Muscle of back (tissue), 11 donors: ENCODE results near the gene TRAF3. TPM values are rescaled to one million over a fixed set of nuclear protein-coding genes. Genes with fewer than 3 reads are reported as not detected.

Source experiments
- DNase-seq, 3 donors: peaks; one replicate each; pipeline versions ENCODE4 v3.0.0 to v3.0.0-alpha.2; 2013
- polyA plus RNA-seq, 10 donors: library from polyadenylated mRNA; unstranded; fragments of 120-200 nt; gene quantifications; one replicate each; pipeline ENCODE4 v1.2.1, GENCODE V29; 2013; ENCODE audit not compliant: insufficient read length in 10 of 10

Gene TRAF3
- polyA plus RNA-seq, 10 donors = 10.9 to 18.9 (median 12.5) TPM

DNA sequence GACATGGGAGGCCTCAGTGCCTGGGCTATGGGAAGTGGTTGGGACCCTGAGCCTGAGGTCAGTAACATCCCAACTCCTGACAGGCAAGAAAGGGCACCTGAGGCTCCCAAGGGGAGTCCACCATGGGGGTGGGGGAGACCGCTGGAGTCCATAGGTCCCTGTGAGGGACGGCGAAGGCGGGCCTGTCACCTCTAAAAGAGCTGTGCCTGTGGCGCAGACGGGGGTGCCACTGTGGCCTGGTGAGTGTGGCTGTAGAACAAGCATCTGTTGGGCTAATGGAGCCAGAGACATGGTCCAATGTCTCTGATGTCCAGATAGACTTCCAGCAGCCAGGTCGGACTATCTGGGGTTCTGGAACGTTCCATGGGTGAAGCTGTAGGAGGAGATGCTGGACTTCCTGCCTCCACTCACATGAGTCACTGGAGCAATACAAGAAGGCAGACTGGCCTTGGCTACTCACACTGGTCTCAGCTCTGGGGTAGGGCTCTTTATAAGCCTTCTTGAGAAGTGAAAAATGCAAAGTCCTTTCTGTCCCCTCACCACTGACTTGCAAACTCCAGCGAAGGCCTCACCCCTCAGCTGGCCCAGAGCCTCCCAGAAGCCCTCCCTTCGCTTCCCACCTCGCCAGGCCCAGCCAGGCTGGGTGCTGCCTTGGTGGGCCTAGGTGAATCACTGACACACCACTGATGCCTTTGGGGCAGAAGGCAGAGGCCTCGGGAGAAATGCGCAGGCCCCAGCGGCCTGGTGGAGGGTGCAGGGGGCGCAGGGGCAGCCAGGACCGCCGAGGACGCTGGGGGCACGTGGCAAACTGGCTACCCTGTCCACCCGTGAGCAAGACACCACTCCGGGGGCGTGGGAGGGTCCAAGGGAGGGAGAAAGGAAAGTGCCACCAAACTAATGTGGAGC, 1.1 kb upstream of the TRAF3 start:
- peak in 1 of 3 donors; percentile 49 for DNase-seq

DNA sequence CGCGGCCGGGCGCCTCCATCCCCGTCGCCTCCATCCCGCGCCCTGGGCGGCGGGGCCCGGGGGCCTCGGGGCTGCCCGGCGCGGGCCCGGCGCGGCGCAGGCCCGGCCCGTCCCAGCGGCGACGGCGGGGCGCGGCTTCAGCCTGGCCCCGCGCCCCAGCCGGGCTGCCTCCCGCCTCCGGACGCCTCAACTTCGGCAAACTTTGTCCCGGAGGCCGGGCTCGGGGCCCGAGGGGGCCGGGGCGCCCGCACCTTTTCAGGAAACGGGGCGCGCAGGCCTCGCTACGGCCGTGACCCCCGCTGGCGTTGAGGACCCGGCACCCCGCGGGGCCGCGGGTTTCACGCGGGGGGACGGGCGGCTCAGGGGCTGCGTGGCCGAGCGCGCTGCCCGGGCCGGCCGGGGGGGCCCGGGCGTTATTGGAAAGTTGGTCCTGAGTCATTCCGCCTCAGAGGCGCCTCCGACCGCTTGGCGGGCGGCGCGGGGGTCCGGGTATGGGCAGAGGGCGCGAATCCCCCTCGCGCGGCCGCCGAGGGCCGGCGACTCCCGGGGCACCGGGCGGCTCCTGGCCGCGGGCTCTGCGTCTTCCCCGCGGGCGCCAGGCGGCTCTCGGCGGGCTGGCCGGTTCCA, 575 bp downstream of the TRAF3 start:
- DNase-seq = peak in 2 of 3 donors; percentile 32 to 56

DNA sequence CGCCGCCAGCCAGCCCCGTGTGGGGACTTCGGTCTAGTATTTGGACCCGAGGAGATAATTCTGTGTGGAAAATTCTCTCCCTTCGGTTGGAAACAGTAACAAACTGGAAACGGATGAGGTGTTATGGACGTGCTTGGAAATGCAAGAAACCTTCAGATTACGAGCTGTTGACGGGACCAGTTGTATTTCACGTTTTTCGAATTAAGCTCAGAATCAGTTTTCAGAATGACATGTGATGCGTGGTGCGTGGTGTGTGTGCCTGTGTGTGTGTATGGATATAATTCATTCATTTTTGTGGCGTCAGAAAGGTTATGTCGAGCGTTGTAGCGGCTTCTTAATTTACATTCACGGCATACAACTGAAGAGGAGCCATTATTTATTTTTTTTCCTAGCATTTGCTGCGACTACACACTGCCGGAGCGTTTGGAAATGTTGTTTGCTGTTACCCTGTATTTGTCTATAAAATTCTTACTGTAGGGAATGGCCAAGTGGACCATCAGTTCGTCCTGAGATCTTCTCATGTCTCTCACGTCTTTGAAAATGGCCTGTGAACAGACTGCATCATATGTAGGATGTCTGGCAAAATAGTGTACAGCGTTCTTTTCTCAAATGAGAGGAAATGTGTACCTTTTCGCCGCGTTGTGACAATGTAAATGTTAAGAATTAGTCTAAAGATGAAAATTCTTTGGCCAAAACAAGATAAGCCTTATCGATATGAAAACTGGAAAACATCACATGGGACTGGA, 1.3 kb downstream of the TRAF3 start:
- peak in 2 of 3 donors; percentile 44 to 78 for DNase-seq

DNA sequence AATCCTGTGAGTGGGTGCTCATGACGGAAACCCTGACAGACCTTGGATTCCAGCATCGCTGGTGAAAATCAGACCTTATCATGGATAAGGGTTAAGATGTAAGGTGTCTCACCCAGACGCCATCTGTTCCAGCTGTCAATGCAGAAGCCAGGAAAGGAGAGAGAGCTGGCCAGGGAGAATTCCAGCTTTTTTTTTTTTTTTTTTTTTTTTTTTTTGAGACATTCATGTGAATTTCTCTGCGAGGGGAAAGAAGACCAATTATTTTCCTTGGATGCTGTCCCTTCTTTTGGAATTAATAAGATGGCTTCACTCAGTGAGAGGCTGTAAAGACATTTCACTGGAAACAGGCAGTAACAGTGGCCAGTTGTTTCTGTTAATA, 1.8 kb downstream of the TRAF3 start:
- DNase-seq = peak in 2 of 3 donors; percentile 23 to 38

DNA sequence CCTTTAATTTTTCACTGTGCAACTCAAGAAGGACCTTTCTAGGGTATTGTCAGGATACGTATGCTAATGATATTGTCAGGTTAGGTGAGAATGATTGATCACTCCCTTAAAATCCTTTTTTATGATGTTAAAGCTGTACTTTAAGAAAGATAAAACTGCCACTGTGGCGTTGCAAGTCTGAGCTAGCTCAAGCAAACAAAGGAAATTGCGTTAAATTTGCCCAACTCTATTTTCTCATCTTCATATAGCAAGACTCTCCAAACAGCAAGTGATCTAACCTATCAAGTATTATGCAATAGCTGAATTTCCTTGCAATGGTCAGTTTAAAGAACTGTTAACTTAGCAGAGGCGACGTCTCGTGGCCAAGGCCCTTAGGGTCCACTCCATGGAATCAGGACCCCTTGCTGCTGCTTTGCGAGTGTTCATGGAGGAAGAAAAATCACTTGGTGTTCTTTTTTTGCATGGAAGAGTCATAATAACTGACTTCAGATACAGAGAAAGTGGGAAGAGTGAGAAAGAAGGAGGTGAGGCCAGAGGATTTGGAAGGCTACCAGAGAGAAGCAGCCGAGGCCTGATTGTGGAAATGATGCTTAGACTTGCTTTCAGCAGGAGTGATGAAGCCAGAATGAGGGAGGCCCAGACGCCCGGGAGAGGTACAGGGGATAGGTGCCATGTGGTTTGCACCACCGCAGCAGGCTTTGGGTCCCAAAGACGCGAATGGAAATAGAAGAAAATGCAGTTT, 2.5 kb downstream of the TRAF3 start:
- peak in 2 of 3 donors; percentile 30 to 51 for DNase-seq

- DNase-seq = no peak
These were observed 3.8 kb downstream of the TRAF3 start for GRCh38 chr14:102781063-102781462.

GRCh38 chr14:102782974-102783373, 5.7 kb downstream of the TRAF3 start:
- DNase-seq = no peak

GRCh38 chr14:102784892-102785594, 7.8 kb downstream of the TRAF3 start:
- peak in 2 of 3 donors; percentile 25 to 45 for DNase-seq

GRCh38 chr14:102785595-102785963, 8.3 kb downstream of the TRAF3 start:
- DNase-seq = no peak

- DNase-seq = no peak
These were observed 9.5 kb downstream of the TRAF3 start for GRCh38 chr14:102786768-102787167.

DNA sequence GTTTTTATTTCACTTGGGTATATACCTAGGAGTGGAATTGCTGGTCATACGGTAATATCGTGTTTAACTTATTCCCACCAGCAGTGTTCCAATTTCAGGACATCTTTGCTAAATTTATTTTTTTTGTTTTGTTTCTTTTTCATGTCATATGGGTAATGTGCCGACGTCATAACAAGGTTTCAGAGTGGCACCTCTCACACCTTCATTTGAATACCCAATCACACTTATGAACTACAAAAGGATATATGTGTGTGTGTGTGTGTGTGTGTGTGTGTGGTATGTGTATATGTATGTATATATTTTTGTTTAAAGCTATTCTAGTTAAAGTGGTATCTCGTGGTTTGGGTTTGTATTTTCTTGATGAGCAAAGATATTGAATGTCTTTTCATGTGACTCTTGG, 12.1 kb downstream of the TRAF3 start:
- no peak for DNase-seq

DNA sequence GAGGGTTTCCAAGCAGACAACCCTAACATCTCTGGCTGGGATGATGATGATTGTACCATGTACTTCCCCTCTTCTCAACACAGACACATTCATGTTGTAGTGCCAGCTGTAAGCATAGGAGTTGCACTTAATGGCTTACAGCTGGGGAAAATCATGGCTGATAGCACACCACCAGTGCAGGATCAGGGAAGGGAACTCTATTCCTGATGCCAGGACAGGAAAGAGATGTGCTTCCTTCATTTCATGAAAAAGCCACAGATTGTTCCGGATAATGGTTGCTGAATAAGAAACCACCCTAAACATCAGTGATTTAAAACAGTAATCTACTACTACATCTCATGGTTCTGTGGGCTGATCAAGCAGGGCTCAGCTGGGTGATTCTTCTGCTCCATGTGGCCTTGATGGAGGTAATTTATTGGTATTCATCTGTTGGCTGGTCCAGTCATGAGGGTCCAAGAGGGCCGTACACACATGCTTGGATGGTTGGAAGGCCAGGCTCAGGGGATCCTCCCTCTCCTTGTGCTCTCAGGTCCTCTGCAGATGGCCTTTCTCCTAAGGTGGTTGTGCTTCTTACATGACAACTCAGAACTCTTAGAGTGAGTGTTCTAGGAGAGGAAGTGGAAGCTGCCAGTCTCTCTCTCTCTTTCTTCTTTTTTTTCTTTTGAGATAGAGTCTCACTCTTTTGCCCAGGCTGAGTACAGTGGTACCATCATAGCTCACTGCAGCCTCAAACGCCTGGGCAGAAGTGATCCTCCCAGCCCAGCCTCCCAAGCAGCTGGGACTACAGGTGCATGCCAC, 16.5 kb downstream of the TRAF3 start:
- DNase-seq = no peak

- DNase-seq = peak; percentile 63 to 86 (median 79)
These were observed 18.0 kb downstream of the TRAF3 start for GRCh38 chr14:102795060-102795925.

DNA sequence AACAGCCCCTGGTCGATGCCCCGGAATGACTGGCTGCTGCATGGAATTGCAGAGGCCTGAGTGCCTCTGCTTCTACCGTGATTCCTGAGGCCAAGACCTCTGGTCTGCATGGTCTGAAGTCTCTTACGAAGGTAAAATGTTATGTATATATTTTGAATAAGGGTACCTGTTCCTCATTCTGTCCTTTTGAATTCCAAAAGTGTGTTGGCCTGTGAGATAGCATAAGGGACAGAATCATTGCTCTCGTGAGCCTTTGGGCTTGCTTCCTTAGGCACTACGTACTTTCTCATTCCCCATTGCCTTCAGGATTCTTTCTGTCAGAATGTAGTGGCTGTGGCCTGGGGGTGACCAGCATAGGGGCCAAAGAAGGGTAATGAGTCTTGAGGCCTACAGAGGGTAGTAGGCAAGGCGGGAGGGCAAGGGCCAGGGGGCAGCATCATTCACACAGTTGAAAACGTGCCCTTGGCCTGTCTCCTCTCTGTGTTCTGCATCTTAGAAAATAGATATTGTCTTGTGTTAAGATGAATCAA, 19.5 kb downstream of the TRAF3 start:
- DNase-seq = no peak

- no peak for DNase-seq
These were observed 21.7 kb downstream of the TRAF3 start for GRCh38 chr14:102798926-102799325.

DNA sequence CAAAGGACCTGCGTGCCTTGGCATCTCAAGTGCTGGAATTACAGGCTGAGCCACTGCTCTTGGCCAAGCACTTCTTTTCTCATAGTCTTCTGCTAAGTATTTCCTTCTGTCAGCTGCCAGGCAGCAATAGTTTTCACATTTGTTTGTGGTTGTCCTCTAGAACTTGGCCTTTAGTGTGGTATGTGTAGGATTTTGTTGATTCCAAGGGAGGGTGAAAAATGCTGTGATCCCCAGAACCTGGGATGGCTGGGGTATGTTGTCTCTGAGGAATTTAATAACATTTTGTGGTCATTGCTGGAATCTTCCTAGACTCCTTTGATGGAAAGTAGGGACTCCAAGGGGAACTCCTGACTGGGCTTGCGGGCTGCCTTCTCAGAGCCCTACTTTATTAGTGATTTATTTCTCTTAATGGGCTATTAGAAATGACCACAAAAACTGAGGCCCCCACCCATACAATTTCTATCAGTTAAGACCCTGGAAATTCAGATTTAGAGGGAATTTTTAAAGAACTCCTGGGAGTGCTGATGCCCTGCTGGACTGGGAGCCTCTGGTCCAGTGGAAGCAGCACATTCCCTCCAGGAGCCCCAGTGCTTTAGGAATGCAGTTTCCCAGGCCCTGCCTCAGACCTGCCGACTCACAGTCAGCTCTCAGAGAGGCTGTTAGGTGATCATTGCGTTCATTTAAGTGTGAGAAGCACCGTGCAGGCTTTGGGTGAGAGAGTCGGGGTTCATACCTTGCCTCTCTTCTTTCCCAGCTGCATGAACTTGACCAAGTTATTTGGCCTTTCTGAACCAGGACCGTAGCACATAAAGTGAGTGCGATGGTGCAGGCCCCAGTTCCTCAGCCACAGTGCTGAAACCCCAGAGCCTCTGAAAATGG, 22.7 kb downstream of the TRAF3 start:
- DNase-seq = peak; percentile 18 to 80 (median 46)

- DNase-seq = no peak
These were observed 25.7 kb downstream of the TRAF3 start for GRCh38 chr14:102802834-102803523.
